Measurements from ENCODE around the gene AUTS2. TPM values are rescaled to one million over a fixed set of nuclear protein-coding genes. Genes with fewer than 3 reads are reported as not detected.

The AUTS2 gene
- total and polyA plus RNA-seq, 2 donors (not counting 1 experiment from before 2014, with no cell fraction given): 0.60 to 9.1 TPM

DNA sequence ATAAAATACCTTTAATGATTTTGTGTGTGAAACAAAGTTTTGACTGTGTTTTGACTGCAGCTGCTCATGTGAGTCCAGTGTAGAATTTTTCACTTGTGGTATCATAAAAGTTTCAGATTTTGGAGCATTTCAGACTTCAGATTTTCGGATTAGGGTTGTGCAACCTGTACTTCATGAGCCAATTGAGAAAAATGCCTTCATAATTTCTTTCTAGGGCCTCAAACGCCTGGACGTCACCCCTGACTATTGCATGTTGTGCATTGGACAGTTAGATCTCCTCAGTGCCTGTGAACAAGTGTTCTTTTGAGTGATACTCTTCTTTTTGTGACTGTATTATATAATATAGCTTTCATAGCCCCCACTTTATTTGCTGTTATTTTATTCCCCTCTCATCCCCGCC, 161.1 kb downstream of the AUTS2 start:
- H3K9me3 ChIP-seq (ENCODE audit: control insufficient read depth, insufficient read depth, low read depth, low read length): no peaks in the 10 kb centered on the region
- H3K79me2 ChIP-seq (ENCODE audit: control insufficient read depth, insufficient read depth, low read length): no peaks in the 10 kb centered on the region
- no peaks in the 10 kb centered on the region for H3K27me3 ChIP-seq (ENCODE audit: control insufficient read depth, insufficient read depth, low read length)
- no peaks in the 10 kb centered on the region for H3K36me3 ChIP-seq (ENCODE audit: control insufficient read depth, insufficient read depth, low read length)
- no peaks in the 10 kb centered on the region for H3K4me1 ChIP-seq (ENCODE audit: control insufficient read depth, extremely low read depth, insufficient read depth, low read length)
- TF ChIP-seq EZH2 (IDR thresholded peaks at IDR 0.05; ENCODE audit: low read length, missing control alignments): no peak
- TF ChIP-seq, protein P1, sequence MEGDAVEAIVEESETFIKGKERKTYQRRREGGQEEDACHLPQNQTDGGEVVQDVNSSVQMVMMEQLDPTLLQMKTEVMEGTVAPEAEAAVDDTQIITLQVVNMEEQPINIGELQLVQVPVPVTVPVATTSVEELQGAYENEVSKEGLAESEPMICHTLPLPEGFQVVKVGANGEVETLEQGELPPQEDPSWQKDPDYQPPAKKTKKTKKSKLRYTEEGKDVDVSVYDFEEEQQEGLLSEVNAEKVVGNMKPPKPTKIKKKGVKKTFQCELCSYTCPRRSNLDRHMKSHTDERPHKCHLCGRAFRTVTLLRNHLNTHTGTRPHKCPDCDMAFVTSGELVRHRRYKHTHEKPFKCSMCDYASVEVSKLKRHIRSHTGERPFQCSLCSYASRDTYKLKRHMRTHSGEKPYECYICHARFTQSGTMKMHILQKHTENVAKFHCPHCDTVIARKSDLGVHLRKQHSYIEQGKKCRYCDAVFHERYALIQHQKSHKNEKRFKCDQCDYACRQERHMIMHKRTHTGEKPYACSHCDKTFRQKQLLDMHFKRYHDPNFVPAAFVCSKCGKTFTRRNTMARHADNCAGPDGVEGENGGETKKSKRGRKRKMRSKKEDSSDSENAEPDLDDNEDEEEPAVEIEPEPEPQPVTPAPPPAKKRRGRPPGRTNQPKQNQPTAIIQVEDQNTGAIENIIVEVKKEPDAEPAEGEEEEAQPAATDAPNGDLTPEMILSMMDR (conservative IDR thresholded peaks at IDR 0.05 in 1 of 2, IDR thresholded peaks at IDR 0.05 in 1 of 2; ENCODE audit: low read depth in 1 of 2, low read length in 2 of 2): no peak
- DNase-seq (ENCODE audit: low read depth in 2 of 2): no peak
- no peak overlapping the region for H2AFZ ChIP-seq (ENCODE audit: low read length)
- no peak overlapping the region for H3K4me2 ChIP-seq (ENCODE audit: extremely low read depth, insufficient read depth, low read length)
- no peak overlapping the region for H3K4me3 ChIP-seq (replicated peaks in 1 of 4; ENCODE audit: control extremely low read depth in 1 of 4, insufficient read depth in 1 of 4, low read depth in 3 of 4, low read length in 4 of 4)
- H3K9ac ChIP-seq (ENCODE audit: insufficient read depth, low read length): no peak overlapping the region
- H3K27ac ChIP-seq (ENCODE audit: insufficient read depth, low read length): no peak overlapping the region
- H4K20me1 ChIP-seq (ENCODE audit: control insufficient read depth, extremely low read depth, insufficient read depth, low read length): no peaks in the 10 kb centered on the region

DNA sequence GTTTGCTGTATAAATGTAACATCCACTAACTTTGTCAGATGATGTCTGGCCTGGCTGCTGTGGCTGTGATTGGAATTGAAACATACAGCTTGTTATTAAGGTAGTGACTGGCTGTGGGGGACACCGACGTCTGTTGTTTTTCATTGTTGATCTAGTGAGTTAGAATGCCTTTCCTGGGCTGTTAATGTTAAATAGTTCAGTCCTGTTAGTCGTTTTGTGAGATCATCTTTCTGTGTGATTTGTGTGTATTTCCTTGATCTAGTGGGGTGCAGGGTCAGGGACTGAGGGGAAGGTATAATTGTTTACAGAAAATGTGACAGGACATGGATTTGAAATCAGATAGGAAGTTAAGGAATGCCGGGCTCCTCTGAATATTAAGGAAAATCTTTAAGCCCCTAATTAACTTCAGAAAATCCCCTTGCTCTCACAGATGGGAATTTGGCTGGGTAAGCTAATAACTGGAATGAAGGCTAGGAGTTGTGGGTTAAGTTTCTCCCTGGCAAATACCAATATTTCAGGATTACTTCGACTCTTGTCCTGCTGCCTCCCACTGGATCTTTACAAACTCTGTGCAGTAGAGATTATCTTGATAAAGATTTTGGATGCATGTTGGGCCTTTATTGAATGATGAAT, 163.1 kb downstream of the AUTS2 start:
- DNase-seq (ENCODE audit: low read depth in 2 of 2): no peak
- Histone ChIP-seq H3K27me3 (ENCODE audit: control insufficient read depth, insufficient read depth, low read length) (no peaks in the 10 kb centered on the region), H3K36me3 (ENCODE audit: control insufficient read depth, insufficient read depth, low read length) (no peaks in the 10 kb centered on the region), H3K4me3 (replicated peaks in 1 of 4; ENCODE audit: control extremely low read depth in 1 of 4, insufficient read depth in 1 of 4, low read depth in 3 of 4, low read length in 4 of 4) (no peak overlapping the region), H2AFZ (ENCODE audit: low read length) (no peak overlapping the region), H3K4me2 (ENCODE audit: extremely low read depth, insufficient read depth, low read length) (no peak overlapping the region), H3K9ac (ENCODE audit: insufficient read depth, low read length) (no peak overlapping the region), H3K79me2 (ENCODE audit: control insufficient read depth, insufficient read depth, low read length) (no peaks in the 10 kb centered on the region), H3K9me3 (ENCODE audit: control insufficient read depth, insufficient read depth, low read depth, low read length) (no peaks in the 10 kb centered on the region), H3K27ac (ENCODE audit: insufficient read depth, low read length) (no peak overlapping the region), H4K20me1 (ENCODE audit: control insufficient read depth, extremely low read depth, insufficient read depth, low read length) (no peaks in the 10 kb centered on the region), H3K4me1 (ENCODE audit: control insufficient read depth, extremely low read depth, insufficient read depth, low read length) (no peaks in the 10 kb centered on the region)
- no peak for TF ChIP-seq EZH2 (IDR thresholded peaks at IDR 0.05; ENCODE audit: low read length, missing control alignments)
- TF ChIP-seq, protein P1 (conservative IDR thresholded peaks at IDR 0.05 in 1 of 2, IDR thresholded peaks at IDR 0.05 in 1 of 2; ENCODE audit: low read depth in 1 of 2, low read length in 2 of 2): no peak

DNA sequence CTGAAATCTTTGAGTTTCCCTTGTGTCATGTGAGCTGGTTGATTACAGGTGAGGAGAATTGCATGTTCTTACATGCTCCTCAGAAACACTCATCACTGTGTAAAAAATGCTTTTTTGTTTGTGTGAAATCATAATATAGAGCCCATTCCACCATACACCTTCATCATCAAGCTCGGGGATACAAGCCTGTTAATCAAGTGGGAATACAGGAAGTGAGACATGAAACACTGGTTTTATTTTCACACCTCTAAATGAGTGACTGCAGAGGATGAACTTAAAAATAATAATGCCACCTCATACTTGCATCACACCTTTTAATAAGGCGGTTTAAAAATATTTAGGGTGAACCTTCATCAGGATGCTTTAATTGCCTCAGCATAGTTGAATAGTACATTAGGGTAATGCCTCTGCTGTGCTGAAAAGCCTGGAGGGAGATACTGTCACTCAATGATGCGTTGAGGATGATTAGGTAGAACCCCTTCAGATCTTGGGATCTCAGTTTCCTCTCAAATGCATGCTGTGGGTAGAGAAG, 164.6 kb downstream of the AUTS2 start:
- TF ChIP-seq, protein P1 (conservative IDR thresholded peaks at IDR 0.05 in 1 of 2, IDR thresholded peaks at IDR 0.05 in 1 of 2; ENCODE audit: low read depth in 1 of 2, low read length in 2 of 2): no peak
- TF ChIP-seq EZH2 (IDR thresholded peaks at IDR 0.05; ENCODE audit: low read length, missing control alignments): no peak
- no peaks in the 10 kb centered on the region for H4K20me1 ChIP-seq (ENCODE audit: control insufficient read depth, extremely low read depth, insufficient read depth, low read length)

More for the DNA sequence above, 164.6 kb downstream of the AUTS2 start:
- Histone ChIP-seq H3K9ac (ENCODE audit: insufficient read depth, low read length) (no peak overlapping the region), H3K27me3 (ENCODE audit: control insufficient read depth, insufficient read depth, low read length) (no peaks in the 10 kb centered on the region), H2AFZ (ENCODE audit: low read length) (no peak overlapping the region), H3K79me2 (ENCODE audit: control insufficient read depth, insufficient read depth, low read length) (no peaks in the 10 kb centered on the region), H3K36me3 (ENCODE audit: control insufficient read depth, insufficient read depth, low read length) (no peaks in the 10 kb centered on the region), H3K27ac (ENCODE audit: insufficient read depth, low read length) (no peak overlapping the region), H3K4me1 (ENCODE audit: control insufficient read depth, extremely low read depth, insufficient read depth, low read length) (no peaks in the 10 kb centered on the region), H3K9me3 (ENCODE audit: control insufficient read depth, insufficient read depth, low read depth, low read length) (no peaks in the 10 kb centered on the region), H3K4me2 (ENCODE audit: extremely low read depth, insufficient read depth, low read length) (no peak overlapping the region), H3K4me3 (replicated peaks in 1 of 4; ENCODE audit: control extremely low read depth in 1 of 4, insufficient read depth in 1 of 4, low read depth in 3 of 4, low read length in 4 of 4) (no peak overlapping the region)
- no peak for DNase-seq (ENCODE audit: low read depth in 2 of 2)
